Epithelial cell of prostate (primary cell): ENCODE data around the gene ZNF697.

Experiments used
- DNase-seq: peaks from one replicate; pipeline ENCODE4 v3.0.0-alpha.2; 2011; ENCODE audit warnings: low read depth, low spot score
- H3K27ac ChIP-seq: fragments of 450-650 bp; 2 replicates; pipeline ENCODE4 v1.5.1; 2017; ENCODE audit warnings: mild to moderate bottlenecking

Gene ZNF697

GRCh38 chr1:119667173-119667572, 19.1 kb upstream of the ZNF697 start:
- DNase-seq: no peak
- H3K27ac ChIP-seq: no peak overlapping the region

- DNase-seq: no peak
- no peak overlapping the region for H3K27ac ChIP-seq
Observed at GRCh38 chr1:119664067-119664466, 16.0 kb upstream of the ZNF697 start.

- DNase-seq: no peak
- no peak overlapping the region for H3K27ac ChIP-seq
Observed at GRCh38 chr1:119662034-119662437, 14.0 kb upstream of the ZNF697 start.

GRCh38 chr1:119660253-119661083, 12.4 kb upstream of the ZNF697 start:
- H3K27ac ChIP-seq: no peak overlapping the region
- no peak for DNase-seq

- no peak for DNase-seq
- H3K27ac ChIP-seq: no peak overlapping the region
Observed at GRCh38 chr1:119659628-119660027, 11.6 kb upstream of the ZNF697 start.

- no peak overlapping the region for H3K27ac ChIP-seq
- DNase-seq: no peak
Observed at GRCh38 chr1:119656410-119656955, 8.4 kb upstream of the ZNF697 start.

GRCh38 chr1:119655154-119655553, 7.1 kb upstream of the ZNF697 start:
- H3K27ac ChIP-seq: no peak overlapping the region
- no peak for DNase-seq

- DNase-seq: no peak
- H3K27ac ChIP-seq: no peak overlapping the region
Observed at GRCh38 chr1:119653839-119654170, 5.7 kb upstream of the ZNF697 start.

GRCh38 chr1:119653135-119653838, 5.2 kb upstream of the ZNF697 start:
- H3K27ac ChIP-seq: no peak overlapping the region
- no peak for DNase-seq

- no peak for DNase-seq
- H3K27ac ChIP-seq: no peak overlapping the region
Observed at GRCh38 chr1:119652587-119652986, 4.5 kb upstream of the ZNF697 start.

- no peak overlapping the region for H3K27ac ChIP-seq
- no peak for DNase-seq
Observed at GRCh38 chr1:119651641-119652040, 3.6 kb upstream of the ZNF697 start.

GRCh38 chr1:119651133-119651532, 3.1 kb upstream of the ZNF697 start:
- H3K27ac ChIP-seq: no peak overlapping the region
- DNase-seq: no peak

GRCh38 chr1:119648620-119649004, 546 bp upstream of the ZNF697 start:
- peak overlapping the region; percentile 75 for H3K27ac ChIP-seq
- DNase-seq: no peak

- H3K27ac ChIP-seq: peak overlapping the region; percentile 75
- DNase-seq: no peak
Observed at GRCh38 chr1:119647228-119647733, 785 bp downstream of the ZNF697 start.

GRCh38 chr1:119646521-119647227, 1.4 kb downstream of the ZNF697 start:
- no peak for DNase-seq
- H3K27ac ChIP-seq: peak overlapping the region; percentile 75

- DNase-seq: no peak
Observed at GRCh38 chr1:119639109-119639508, 9.0 kb downstream of the ZNF697 start.

GRCh38 chr1:119637710-119638109, 10.4 kb downstream of the ZNF697 start:
- no peak for DNase-seq
- H3K27ac ChIP-seq: no peak overlapping the region

More at GRCh38 chr1:119639109-119639508, 9.0 kb downstream of the ZNF697 start:
- H3K27ac ChIP-seq: no peak overlapping the region

- H3K27ac ChIP-seq: peak overlapping the region; percentile 32
- DNase-seq: no peak
Observed at GRCh38 chr1:119636491-119637089, 11.5 kb downstream of the ZNF697 start.

- H3K27ac ChIP-seq: peak overlapping the region; percentile 32
- DNase-seq: no peak
Observed at GRCh38 chr1:119635811-119636390, 12.2 kb downstream of the ZNF697 start.

- no peak overlapping the region for H3K27ac ChIP-seq
- no peak for DNase-seq
Observed at GRCh38 chr1:119634016-119634415, 14.1 kb downstream of the ZNF697 start.
